Amniotic stem cell (primary cell): Measurements from ENCODE around the gene SYTL1.

Experiments used
- DNase-seq: peaks from one replicate; lab custom pipeline; 2025; lab: John Stamatoyannopoulos, UW

Gene SYTL1, protein sequence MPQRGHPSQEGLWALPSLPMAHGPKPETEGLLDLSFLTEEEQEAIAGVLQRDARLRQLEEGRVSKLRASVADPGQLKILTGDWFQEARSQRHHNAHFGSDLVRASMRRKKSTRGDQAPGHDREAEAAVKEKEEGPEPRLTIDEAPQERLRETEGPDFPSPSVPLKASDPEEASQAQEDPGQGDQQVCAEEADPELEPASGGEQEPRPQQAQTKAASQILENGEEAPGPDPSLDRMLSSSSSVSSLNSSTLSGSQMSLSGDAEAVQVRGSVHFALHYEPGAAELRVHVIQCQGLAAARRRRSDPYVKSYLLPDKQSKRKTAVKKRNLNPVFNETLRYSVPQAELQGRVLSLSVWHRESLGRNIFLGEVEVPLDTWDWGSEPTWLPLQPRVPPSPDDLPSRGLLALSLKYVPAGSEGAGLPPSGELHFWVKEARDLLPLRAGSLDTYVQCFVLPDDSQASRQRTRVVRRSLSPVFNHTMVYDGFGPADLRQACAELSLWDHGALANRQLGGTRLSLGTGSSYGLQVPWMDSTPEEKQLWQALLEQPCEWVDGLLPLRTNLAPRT

DNA sequence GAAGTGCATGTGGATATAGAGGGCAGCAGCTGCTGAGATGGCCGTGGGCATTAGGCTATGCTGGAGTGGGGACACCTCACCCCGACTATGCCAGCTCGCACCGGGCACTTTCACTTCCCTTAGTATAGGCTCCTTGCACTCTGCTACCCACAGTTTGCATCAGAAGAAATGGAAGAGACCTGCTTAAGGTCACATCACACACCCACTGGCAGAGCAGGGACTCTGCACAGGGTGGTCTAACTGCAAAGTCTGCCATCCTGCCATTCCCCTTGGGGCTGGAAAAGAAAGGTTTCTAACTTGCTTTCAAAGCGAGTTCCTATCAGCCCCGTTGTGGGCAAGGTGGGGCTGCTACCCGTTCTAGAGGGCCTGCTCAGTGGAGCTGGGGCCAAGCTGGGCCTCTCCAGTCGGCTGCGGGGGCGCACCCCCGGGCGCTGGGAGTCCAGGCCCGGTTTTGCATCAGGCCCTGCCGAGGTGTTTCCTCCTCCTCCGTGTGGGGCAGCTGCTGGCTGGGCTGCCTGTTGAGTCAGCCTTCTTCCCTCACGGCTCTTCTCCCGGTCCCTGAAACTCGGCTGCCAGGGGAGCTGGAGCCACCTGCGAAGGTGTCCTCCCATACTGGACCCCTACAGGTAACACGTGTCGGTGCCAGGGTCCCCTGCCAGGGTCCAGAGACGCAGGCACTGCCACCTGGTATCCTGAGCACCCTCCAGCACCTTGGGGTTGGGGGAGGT, at the start of gene SYTL1:
SYTL1 (plus strand) TSS at position 498 of the 728 bp plus-strand sequence. CDS start 3,313 bp downstream, outside the sequence.
- peak; percentile 43 for DNase-seq

DNA sequence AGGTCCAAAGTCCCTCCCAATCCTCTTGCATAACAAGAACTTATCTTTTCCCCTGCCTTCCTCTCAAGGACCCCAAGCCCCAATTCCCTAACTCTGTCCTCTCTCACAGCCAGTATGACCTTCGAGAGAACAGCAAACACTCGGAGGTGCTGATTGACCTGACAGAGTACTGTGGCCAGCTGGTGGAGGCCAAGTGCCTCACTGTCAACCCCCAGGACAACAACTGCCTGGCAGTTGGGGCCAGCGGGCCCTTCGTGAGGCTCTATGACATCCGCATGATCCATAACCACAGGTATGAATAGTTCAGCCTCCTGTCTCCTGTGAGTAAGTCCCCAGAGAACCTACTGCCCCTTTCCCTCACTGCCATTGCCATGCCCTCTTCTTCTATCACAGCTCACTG, 49.7 kb upstream of the SYTL1 start:
- no peak for DNase-seq

DNA sequence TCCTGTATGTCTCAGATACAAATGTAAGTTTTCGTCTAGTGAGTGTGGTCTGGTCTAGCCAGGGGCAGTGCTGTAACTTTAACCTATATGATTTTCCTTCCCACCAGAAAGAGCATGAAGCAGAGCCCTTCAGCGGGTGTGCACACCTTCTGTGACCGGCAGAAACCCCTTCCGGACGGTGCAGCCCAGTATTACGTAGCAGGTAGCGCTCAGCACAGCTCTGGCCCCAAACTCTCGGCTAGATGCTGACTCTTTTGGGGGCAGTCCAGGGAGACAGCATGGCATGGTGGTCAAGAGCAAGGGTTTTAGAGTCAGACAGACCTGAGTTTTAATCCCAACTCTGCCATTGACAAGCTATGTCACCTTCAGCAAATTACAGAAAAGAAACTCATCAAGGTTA, 47.9 kb upstream of the SYTL1 start:
- no peak for DNase-seq

DNA sequence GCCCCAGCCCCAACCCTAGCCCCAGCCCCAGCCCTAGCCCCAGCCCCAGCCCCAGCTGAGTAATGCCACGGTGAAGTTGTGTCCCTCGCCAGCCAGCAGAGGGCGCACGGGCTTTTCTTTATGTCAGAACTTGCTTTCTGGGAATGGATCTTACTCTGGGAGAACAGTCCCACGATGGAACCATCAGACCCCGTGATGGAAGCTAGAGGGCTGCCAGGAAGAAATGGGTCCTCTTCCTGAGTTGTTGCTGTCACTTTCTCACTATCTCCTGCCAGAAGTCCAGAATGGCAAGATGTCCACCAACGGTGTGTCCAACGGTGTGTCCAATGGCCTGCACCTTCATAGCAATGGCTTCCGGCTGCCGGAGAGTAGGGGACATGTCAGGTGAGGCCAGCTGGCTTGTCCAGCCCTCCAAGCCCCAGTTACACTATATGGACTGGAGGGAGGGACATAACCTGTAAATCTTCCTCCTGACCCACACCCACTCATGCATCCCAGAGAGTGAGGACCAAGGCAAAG, 45.0 kb upstream of the SYTL1 start:
- DNase-seq, result peak; percentile 42

DNA sequence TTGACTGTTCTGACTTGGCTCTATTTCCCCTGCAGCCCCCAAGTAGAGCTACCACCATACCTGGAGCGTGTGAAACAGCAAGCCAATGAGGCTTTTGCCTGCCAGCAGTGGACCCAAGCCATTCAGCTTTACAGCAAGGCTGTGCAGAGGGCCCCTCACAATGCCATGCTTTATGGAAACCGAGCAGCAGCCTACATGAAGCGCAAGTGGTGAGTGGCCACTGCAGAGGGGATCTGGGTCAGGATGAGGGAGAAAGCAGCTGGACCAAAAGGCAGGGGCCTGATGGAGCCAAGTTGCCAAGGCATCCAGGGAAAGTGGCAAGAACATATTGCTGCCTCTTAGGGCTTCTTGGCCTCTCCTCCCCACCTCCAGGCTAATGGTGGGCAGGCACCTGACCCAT, 43.9 kb upstream of the SYTL1 start:
- no peak for DNase-seq

DNA sequence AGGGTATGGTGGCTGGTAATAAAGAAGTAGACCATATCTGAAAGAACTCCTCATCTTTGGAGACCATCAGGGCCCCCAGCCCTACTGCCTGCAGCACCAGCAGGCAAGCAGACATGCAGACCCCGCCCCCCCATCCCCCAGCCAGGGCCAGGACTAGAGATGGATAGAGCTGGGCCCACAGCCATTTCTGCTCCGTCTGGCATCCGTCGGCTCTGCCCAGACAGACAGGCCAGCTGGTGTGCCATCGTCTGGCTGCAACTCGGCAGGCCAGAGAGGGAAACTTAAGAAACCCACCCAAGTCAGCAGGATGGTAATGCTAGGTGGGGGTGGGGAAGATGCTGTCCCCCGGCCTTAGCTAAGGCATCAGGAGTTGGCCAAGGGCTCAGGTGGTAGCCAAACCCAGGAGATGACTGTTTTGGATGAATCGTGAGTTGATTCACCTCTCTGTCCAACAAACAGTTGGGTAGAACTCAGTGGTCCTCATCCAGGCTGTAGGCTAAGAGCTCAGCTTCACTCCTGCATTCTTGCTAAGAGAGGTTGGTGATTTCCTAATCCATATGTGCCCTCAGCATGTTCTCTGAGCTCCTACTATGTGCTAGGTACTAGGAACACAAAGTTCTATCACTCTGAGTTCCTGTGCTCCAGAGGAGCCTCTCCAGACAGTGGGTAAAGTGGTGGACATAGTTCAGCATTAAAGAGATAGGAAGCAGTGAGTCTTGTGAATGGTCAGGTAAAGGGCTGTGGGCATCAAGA, 43.0 kb upstream of the SYTL1 start:
- DNase-seq, result no peak

DNA sequence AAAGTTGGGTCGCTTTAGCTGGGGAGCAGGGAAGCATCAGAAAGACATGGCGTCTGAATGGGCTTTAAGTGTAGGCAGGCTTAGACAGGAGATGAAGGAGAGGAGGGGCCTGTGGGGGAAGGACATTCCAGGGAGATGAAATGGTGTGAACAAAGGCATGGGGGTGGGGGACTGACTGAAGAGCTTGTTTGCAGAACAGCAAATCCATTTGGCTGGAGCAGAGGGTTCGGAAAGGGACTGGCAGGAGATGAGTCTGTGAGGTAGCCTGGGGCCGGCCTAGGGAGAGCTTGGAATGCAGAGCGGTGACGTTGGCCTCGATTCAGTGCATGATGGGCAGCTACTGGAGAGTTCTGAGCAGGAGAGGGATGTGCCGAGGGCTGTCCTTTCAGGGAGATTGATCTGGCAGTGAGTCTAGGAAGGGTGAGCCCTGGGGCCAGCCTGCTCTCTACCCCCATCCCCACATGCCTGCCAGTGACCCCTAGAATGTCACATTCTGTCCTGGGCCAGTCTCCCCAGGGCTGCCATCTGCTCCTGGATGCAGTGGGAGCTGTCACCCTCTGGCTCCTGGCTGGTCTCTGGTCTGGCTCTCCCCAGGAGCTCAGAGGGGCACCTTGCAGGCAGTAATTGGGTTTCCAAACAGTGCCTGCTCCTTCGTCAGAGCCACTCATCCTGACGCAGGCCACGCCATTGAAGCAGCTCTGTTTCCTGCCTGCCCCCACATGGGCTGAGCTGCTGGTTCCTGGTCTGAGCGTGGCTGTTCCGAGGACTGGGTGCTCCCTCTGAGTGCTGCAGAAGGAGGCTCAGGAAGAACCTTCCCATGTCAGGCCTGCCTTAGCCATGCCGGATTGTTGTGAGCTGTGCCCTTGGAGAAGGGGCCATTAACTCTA, 42.2 kb upstream of the SYTL1 start:
- peak; percentile 97 for DNase-seq

DNA sequence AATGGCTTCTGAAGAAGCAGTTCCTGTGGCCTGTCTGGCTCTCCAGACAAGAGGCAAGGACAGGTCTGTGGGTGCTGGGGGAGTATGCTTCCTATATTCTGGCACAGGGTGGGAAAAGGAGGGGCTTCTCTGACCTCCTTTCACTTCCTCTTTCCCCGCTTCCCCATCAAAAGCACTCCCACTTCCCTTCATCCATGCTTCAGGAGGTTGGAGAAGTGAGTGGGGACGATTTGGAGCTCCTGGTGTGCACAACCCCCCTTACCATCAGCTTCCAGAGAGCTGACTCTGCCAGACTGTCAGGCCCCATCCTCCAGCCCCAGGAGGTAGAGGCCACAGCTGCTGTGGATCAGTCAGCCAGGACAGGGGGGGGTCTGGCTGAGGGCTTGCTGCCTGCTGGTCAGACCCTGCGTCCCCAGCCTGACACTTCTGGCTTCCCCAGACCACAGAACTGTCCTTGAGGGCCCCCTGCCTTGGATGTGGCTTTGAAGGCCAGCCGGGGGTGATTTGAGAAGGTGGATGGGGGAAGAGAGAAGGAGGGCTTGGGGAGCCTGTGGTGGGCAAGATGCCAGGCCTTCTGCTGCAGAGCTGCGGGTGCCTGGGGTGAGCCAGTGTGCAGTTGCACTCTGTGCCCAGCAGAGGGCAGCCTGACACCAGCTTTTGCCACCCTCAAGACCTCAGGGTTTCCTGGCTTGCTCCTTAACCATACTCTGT, 41.3 kb upstream of the SYTL1 start:
- DNase-seq, result peak; percentile 64

DNA sequence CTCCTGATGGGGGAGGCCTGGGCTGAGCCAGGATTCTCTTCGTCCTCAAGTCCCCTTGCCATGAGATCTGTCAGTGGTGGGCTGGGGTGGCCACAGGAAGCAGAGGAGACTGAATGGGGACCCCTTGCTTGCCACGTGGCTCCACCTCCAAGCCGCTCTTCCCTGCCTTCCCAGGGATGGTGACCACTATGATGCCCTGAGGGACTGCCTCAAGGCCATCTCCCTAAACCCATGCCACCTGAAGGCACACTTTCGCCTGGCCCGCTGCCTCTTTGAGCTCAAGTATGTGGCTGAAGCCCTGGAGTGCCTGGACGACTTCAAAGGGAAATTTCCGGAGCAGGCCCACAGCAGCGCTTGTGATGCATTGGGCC, 40.8 kb upstream of the SYTL1 start:
- no peak for DNase-seq

DNA sequence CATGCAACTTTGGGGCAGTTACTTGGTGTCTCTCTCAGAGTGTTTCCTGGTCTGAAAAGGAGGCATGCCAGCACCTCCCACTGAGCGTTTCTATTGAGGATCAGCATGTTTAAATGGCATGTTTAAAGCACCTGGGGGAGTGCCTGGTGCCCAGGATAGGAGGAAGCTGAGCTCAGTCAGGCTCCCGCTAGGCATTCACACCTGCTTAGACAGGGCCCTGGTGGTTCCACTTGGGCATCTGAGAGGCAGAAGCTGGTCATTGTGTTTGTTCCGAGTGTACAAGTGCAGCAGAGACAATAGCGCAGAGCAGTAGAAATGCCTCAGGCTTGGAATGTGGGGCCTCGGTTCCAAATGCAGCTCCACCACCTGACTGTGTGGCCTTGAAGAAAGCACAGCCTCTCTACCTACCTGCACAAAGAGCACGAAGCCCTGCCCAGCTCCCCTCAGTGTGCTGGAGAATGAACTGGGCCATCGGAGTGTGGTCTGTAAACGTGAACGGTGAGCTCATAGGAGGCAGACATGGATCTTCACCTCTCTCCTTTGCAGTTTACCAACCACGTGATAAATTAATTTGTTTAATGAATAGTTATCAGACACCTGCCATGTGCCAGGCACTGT, 40.1 kb upstream of the SYTL1 start:
- no peak for DNase-seq

DNA sequence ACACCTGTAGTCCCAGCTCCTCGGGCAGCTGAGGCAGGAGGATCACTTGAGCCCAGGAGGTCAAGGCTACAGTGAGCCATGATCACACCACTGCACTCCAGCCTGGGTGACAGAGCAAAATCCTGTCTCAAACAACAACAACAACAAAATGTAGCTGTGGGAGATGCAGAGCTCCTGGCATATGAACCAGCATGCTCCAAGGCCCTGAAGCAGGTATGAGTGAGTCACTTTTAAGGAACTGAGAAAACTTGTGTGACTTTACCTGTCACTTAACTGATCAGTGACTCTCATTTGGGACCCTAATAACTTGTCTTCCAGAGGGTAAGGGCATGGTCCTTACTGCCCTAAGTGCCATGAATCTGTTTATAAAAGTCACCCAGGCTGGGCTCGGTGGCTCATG, 39.2 kb upstream of the SYTL1 start:
- no peak for DNase-seq

DNA sequence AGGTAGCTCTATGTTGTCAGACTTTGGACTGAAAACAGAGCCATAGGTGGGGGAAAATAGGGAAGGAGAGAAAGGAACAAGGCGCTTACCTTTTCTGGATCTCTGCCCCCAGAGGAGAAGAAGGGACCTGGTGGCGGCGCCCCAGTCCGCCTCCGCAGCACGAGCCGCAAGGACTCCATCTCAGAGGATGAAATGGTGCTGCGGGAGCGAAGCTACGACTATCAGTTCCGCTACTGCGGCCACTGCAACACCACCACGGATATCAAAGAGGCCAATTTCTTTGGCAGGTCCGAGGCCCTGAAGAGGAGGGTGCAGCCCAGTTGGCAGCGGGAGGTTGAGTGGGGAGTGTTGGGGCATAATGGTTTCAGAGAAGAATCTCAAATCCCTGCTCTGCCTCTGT, 38.3 kb upstream of the SYTL1 start:
- DNase-seq, result no peak

DNA sequence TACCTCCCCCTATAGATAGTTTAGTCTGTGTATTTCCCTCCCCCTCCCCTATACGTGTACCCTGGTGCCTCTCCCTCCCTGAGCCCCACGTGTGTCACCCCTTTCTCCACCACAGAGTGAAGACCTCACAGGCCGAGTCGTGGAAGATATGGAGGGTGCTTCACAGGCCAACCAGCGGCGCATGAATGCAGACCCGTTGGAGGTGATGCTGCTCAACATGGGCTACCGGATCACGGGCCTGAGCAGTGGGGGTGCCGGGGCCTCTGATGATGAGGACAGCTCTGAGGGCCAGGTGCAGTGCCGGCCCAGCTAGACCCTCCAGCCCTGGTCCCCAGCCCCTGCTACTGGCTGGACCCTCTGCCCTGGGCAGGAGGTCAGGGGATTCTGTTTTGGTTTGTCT, 35.8 kb upstream of the SYTL1 start:
- no peak for DNase-seq

DNA sequence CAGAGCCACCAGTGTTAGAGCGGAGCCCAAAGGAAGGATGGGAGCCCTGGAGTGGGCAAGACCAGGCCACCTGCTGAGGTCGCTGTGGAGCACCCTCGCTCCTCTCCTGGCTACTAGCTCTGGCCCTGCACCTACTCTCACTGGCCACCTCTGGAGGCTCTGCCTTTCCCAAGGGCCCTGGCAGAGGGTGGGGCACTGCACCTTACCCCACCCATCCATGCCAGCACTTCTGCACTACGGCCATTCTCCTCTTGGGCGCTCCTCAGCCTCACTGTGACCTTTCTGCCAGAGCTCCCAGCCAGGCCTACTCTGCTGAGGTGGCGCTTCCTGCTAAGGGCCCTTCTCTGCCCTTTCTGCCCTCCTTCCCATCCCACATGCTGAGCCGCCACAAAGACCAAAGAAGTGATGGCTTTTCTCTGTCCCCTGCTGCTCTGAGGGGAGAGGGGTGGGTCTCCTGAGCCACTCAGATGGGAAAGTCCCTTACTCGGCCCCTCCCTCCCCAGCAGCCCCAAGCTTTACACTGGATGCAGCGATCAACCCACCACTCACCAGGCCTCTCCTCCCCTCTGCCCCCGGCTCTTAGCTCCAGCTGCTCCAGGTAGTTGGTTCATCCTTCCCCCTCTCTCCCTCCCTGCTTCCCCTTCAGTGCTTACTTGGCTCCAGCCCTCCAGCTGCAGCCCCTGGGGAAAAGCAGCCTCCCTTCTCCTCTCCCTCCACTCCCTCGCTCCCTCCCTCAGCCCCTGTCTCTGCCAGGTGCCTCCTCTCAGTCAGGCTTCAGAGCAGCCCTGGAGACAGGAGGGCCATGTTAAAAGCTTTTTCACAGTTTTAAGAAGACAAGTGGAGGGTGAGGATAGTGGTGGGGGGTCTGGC, 34.7 kb upstream of the SYTL1 start:
- no peak for DNase-seq

DNA sequence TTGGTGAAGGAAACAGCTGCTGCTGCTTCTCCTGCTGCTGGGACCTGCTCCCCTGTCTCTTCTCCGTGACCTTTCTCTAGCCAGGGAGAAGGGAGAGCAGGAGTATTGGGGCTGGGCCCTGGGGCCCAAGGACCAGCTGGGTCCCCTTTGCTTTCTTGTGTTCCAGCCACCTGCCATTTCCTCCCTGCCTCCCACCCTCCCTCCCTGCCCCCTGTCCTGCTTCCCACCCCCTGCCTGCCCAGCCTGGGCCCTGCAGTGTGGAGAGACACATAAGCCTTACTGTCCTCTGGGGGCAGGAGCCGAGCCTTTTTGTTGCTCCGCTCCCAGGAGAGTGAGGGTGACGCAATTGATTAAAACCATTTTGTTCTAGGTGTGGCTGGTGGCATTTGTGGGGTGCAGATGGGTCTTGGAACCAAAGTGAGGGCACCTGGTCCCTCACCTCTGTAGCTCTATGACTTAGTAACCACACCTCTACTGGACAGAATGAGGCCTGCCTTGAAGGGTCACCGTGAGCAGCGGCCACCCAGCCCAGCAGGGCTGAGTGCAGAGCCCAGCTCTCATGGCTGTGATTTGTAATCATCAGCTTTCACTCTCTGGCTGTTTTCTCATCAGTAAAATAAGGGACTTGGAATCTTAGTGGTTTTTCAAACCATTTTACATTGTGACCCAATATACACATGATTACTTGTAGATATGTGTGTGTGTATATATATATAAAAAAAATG, 33.8 kb upstream of the SYTL1 start:
- DNase-seq, result no peak

DNA sequence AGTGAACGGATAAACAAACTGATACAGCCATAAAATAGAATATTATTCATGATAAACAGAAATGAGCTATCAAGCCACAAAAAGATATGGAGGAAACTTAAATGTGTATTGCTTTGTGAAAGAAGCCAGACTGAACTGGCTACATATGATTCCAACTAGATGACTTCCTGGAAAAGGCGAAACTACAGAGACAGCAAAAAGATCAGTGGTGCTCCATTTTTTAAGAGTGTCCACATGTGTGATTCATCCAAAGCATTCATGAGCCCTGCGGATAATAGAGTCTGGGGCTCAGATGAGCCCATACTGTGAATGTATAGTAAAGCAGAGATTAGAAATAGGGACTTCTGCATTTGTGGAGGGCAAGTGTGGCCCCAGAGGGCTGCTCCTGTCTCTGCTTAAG, 27.7 kb upstream of the SYTL1 start:
- DNase-seq, result no peak

DNA sequence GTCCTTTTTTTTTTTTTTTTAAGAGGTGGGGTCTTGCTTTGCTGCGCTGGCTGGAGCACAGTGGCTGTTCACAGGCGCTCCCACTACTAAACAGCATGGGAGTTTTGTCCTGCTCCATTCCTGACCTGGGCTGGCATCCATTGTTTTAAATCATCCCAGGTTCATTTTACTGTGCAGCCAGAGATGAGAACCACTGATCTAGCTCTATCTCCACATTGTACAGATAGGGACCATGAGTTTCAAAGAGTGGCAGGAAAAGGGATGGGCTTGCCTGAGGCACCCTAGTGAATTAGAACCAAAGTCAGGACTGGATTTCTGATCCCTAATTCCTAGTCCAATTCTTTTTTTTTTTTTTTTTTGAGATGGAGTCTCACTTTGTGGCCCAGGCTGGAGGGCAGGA, 27.1 kb upstream of the SYTL1 start:
- DNase-seq, result no peak

DNA sequence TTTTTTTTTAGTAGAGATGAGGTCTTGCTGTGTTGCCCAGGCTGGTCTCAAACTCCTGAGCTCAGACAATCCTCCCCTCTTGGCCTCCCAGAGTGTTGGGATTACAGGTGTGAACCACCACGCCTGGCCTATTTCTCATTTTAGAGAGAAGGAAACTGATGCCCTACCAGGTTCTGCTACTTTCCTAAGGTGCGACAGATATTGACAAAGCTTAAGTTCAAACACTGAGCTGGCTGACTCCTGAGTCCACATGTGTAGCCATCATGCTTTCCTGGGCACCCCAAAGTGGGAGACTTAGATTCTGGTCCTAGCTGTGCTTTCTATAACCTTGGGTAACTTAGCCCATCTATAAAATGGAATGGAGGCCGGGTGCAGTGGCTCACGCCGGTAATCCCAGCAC, 25.0 kb upstream of the SYTL1 start:
- DNase-seq, result no peak

DNA sequence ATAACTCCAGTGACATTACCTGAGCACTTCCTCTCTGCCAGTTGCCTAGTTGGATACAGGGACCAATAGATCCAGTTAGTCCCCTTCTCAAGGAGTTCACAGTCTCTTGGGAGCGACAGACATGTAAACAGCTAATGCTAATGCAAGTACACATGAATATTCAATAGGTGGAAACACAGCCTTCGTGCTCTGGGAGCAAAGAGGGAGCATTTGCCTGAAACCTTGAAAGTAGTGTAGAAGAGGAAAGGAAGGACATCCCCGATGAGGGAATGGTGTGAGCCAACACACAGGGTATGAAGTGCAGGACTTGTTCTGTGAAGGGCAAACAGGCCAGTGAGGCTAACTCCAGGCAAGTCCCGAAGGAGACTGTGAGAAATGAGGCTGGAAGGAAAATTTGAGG, 23.7 kb upstream of the SYTL1 start:
- DNase-seq, result no peak
